HG03139 (cell line): ENCODE data around the gene SART3.
"Not testable (repeated sequence)": the region's sequence is repeated elsewhere in the genome, so short reads cannot be mapped to it uniquely, and the experiment has no call there.

Source experiments
- ATAC-seq: cut with Tn5 transposase; IDR thresholded peaks from one replicate; pipeline ENCODE4 v1.9.1; 2021; ENCODE audit not compliant: unreplicated experiment

The SART3 gene

GRCh38 chr12:108598553-108599250 is 37.7 kb upstream of the SART3 start:
- ATAC-seq, result no peak

GRCh38 chr12:108597559-108598471 is 36.8 kb upstream of the SART3 start, which contains the start of gene TMEM119:
TMEM119 (minus strand) TSS chr12:108598084; CDS start chr12:108592383, 5,701 bp downstream.
- ATAC-seq, result no peak

GRCh38 chr12:108596854-108597558 is 36.0 kb upstream of the SART3 start:
- no peak for ATAC-seq

- no peak for ATAC-seq
Measured at GRCh38 chr12:108595711-108596647, 35.0 kb upstream of the SART3 start.

GRCh38 chr12:108594960-108595710 is 34.2 kb upstream of the SART3 start:
- ATAC-seq, result no peak

GRCh38 chr12:108594323-108594903 is 33.4 kb upstream of the SART3 start:
- no peak for ATAC-seq

- ATAC-seq, result no peak
Measured at GRCh38 chr12:108592033-108592909, 31.3 kb upstream of the SART3 start.

GRCh38 chr12:108591267-108591980 is 30.5 kb upstream of the SART3 start:
- ATAC-seq, result no peak

- ATAC-seq, result not testable (repeated sequence)
Measured at GRCh38 chr12:108590463-108590862, 29.5 kb upstream of the SART3 start.

GRCh38 chr12:108589840-108590229 is 28.9 kb upstream of the SART3 start:
- no peak for ATAC-seq

- ATAC-seq, result no peak
Measured at GRCh38 chr12:108589028-108589839, 28.3 kb upstream of the SART3 start.

- no peak for ATAC-seq
Measured at GRCh38 chr12:108587826-108588225, 26.9 kb upstream of the SART3 start.

- ATAC-seq, result no peak
Measured at GRCh38 chr12:108586306-108586705, 25.3 kb upstream of the SART3 start.

GRCh38 chr12:108585864-108586263 is 24.9 kb upstream of the SART3 start:
- ATAC-seq, result no peak

GRCh38 chr12:108584456-108585065 is 23.6 kb upstream of the SART3 start:
- no peak for ATAC-seq

GRCh38 chr12:108583991-108584390 is 23.0 kb upstream of the SART3 start:
- ATAC-seq, result no peak
